ENCODE measurements around the gene INPP5D.

The INPP5D gene

GRCh38 chr2:233107011-233107410 is 46.9 kb downstream of the INPP5D start:
- no peaks in the 10 kb centered on the region for H3K36me3 Mint-ChIP-seq (ENCODE audit: low read depth)
- H3K4me1 Mint-ChIP-seq = no peaks in the 10 kb centered on the region
- TF ChIP-seq CTCF (IDR thresholded peaks at IDR 0.05; ENCODE audit: unreplicated experiment in 3 of 3) = no peak
- H3K9me3 Mint-ChIP-seq = no peaks in the 10 kb centered on the region
- H3K27me3 Mint-ChIP-seq (ENCODE audit: low read depth) = peaks cover 20% of the 10 kb centered on the region
- H3K4me3 Mint-ChIP-seq = no peak overlapping the region
- no peak overlapping the region for H3K27ac Mint-ChIP-seq

- Mint-ChIP-seq H3K4me1 (no peaks in the 10 kb centered on the region), H3K27me3 (ENCODE audit: low read depth) (peaks cover 19% of the 10 kb centered on the region), H3K9me3 (no peaks in the 10 kb centered on the region), H3K4me3 (no peak overlapping the region), H3K27ac (no peak overlapping the region), H3K36me3 (ENCODE audit: low read depth) (no peaks in the 10 kb centered on the region)
- TF ChIP-seq CTCF (IDR thresholded peaks at IDR 0.05; ENCODE audit: unreplicated experiment in 3 of 3) = no peak
Measured at GRCh38 chr2:233107831-233108300, 47.7 kb downstream of the INPP5D start.

GRCh38 chr2:233108611-233109490 is 48.7 kb downstream of the INPP5D start:
- Mint-ChIP-seq H3K27me3 (ENCODE audit: low read depth) (peaks cover 17% of the 10 kb centered on the region), H3K4me1 (no peaks in the 10 kb centered on the region), H3K9me3 (no peaks in the 10 kb centered on the region), H3K27ac (no peak overlapping the region), H3K36me3 (ENCODE audit: low read depth) (no peaks in the 10 kb centered on the region), H3K4me3 (no peak overlapping the region)
- TF ChIP-seq CTCF (IDR thresholded peaks at IDR 0.05; ENCODE audit: unreplicated experiment in 3 of 3) = no peak

- Mint-ChIP-seq H3K27ac (no peak overlapping the region), H3K4me1 (peaks cover 10% of the 10 kb centered on the region), H3K36me3 (ENCODE audit: low read depth) (no peaks in the 10 kb centered on the region), H3K4me3 (no peak overlapping the region), H3K9me3 (no peaks in the 10 kb centered on the region), H3K27me3 (ENCODE audit: low read depth) (peaks cover 21% of the 10 kb centered on the region)
- TF ChIP-seq CTCF (IDR thresholded peaks at IDR 0.05; ENCODE audit: unreplicated experiment in 3 of 3) = no peak
Measured at GRCh38 chr2:233111427-233111826, 51.3 kb downstream of the INPP5D start.

GRCh38 chr2:233112329-233112728 is 52.2 kb downstream of the INPP5D start:
- peaks cover 10% of the 10 kb centered on the region for H3K4me1 Mint-ChIP-seq
- TF ChIP-seq CTCF (IDR thresholded peaks at IDR 0.05; ENCODE audit: unreplicated experiment in 3 of 3) = no peak
- H3K27ac Mint-ChIP-seq = no peak overlapping the region
- no peaks in the 10 kb centered on the region for H3K36me3 Mint-ChIP-seq (ENCODE audit: low read depth)
- no peak overlapping the region for H3K4me3 Mint-ChIP-seq
- no peaks in the 10 kb centered on the region for H3K9me3 Mint-ChIP-seq
- H3K27me3 Mint-ChIP-seq (ENCODE audit: low read depth) = peaks cover 15% of the 10 kb centered on the region
